Activated CD4-positive, CD25-positive, alpha-beta regulatory T cell treated with anti-CD3 and anti-CD28 coated beads, Interleukin-2, amount 50 U/mL, for 16 hours (primary cell): ENCODE data around the gene VWA1.
"Not testable (repeated sequence)": the region's sequence is repeated elsewhere in the genome, so short reads cannot be mapped to it uniquely, and the experiment has no call there.

ENCODE experiments used
- DNase-seq: peaks from one replicate; pipeline ENCODE4 v3.0.0-alpha.2; 2020; ENCODE audit warnings: low read depth, low spot score

The VWA1 gene

GRCh38 chr1:1403653-1404052 lies 31.8 kb upstream of the VWA1 start:
- no peak for DNase-seq

- DNase-seq, result no peak
Measured at GRCh38 chr1:1406101-1406820, 29.2 kb upstream of the VWA1 start.

GRCh38 chr1:1406821-1407635 lies 28.5 kb upstream of the VWA1 start, which contains the start of gene MRPL20:
MRPL20 (minus strand) TSS chr1:1407293; CDS start chr1:1407217, 76 bp downstream.
- peak; percentile 97 for DNase-seq

GRCh38 chr1:1407636-1408318 lies 27.7 kb upstream of the VWA1 start:
- no peak for DNase-seq

GRCh38 chr1:1410238-1410637 lies 25.3 kb upstream of the VWA1 start:
- DNase-seq, result not testable (repeated sequence)

GRCh38 chr1:1411626-1412025 lies 23.9 kb upstream of the VWA1 start:
- DNase-seq, result no peak

GRCh38 chr1:1412311-1412902 lies 23.1 kb upstream of the VWA1 start:
- not testable (repeated sequence) for DNase-seq

- no peak for DNase-seq
Measured at GRCh38 chr1:1415751-1416150, 19.7 kb upstream of the VWA1 start.

- DNase-seq, result not testable (repeated sequence)
Measured at GRCh38 chr1:1417396-1417795, 18.1 kb upstream of the VWA1 start.

GRCh38 chr1:1417825-1418463 lies 17.5 kb upstream of the VWA1 start:
- not testable (repeated sequence) for DNase-seq

GRCh38 chr1:1418464-1419362 lies 16.8 kb upstream of the VWA1 start:
- no peak for DNase-seq

GRCh38 chr1:1419363-1419812 lies 16.1 kb upstream of the VWA1 start:
- no peak for DNase-seq

GRCh38 chr1:1419813-1420653 lies 15.5 kb upstream of the VWA1 start:
- no peak for DNase-seq

GRCh38 chr1:1420654-1421141 lies 14.8 kb upstream of the VWA1 start:
- no peak for DNase-seq

GRCh38 chr1:1421147-1421906 lies 14.2 kb upstream of the VWA1 start, which contains the start of gene ANKRD65:
ANKRD65 (minus strand) TSS chr1:1421276; CDS start chr1:1421005, 271 bp downstream.
- no peak for DNase-seq

- no peak for DNase-seq
Measured at GRCh38 chr1:1421907-1422464, 13.5 kb upstream of the VWA1 start.

- DNase-seq, result no peak
Measured at GRCh38 chr1:1422465-1423244, 12.8 kb upstream of the VWA1 start.
